Hepatic stellate cell (primary cell): ENCODE results near the gene FAM219B.
A peak's percentile ranks its signal among the peaks of the same experiment; 100 is the strongest.
"Not testable (repeated sequence)": the region's sequence is repeated elsewhere in the genome, so short reads cannot be mapped to it uniquely, and the experiment has no call there.

Source experiments
- DNase-seq: peaks from one replicate; pipeline ENCODE4 v3.0.0; 2011; ENCODE audit warnings: low spot score

The FAM219B gene

GRCh38 chr15:74903676-74904075, 3.0 kb downstream of the FAM219B start:
- DNase-seq: peak; percentile 44

- DNase-seq: no peak
These were observed 4.2 kb downstream of the FAM219B start for GRCh38 chr15:74902295-74903075.

- peak; percentile 80 for DNase-seq
These were observed 5.0 kb downstream of the FAM219B start for GRCh38 chr15:74901612-74902063.

- no peak for DNase-seq
These were observed 9.3 kb downstream of the FAM219B start for GRCh38 chr15:74897300-74897701.

- no peak for DNase-seq
These were observed 10.3 kb downstream of the FAM219B start for GRCh38 chr15:74896316-74896715.

GRCh38 chr15:74895830-74896229, 10.8 kb downstream of the FAM219B start:
- DNase-seq: no peak

- DNase-seq: not testable (repeated sequence)
These were observed 12.3 kb downstream of the FAM219B start for GRCh38 chr15:74894383-74894782.

- no peak for DNase-seq
These were observed 13.0 kb downstream of the FAM219B start for GRCh38 chr15:74893627-74894026.

GRCh38 chr15:74892931-74893330, 13.7 kb downstream of the FAM219B start:
- no peak for DNase-seq

GRCh38 chr15:74892313-74892712, 14.3 kb downstream of the FAM219B start:
- DNase-seq: no peak

GRCh38 chr15:74891469-74891868, 15.2 kb downstream of the FAM219B start:
- no peak for DNase-seq

GRCh38 chr15:74890665-74890960, 16.0 kb downstream of the FAM219B start:
- DNase-seq: no peak

GRCh38 chr15:74889883-74890664, 16.6 kb downstream of the FAM219B start, which contains the start of gene MPI:
TSS of gene MPI (plus strand) at chr15:74890042. CDS start at chr15:74890074, 32 bp downstream.
- peak; percentile 96 for DNase-seq

GRCh38 chr15:74889390-74889882, 17.2 kb downstream of the FAM219B start:
- peak; percentile 75 for DNase-seq

- no peak for DNase-seq
These were observed 17.9 kb downstream of the FAM219B start for GRCh38 chr15:74888716-74889115.

GRCh38 chr15:74887537-74888193, 19.0 kb downstream of the FAM219B start:
- DNase-seq: not testable (repeated sequence)

- no peak for DNase-seq
These were observed 21.2 kb downstream of the FAM219B start for GRCh38 chr15:74885461-74885860.

GRCh38 chr15:74884428-74885223, 22.0 kb downstream of the FAM219B start:
- DNase-seq: no peak

GRCh38 chr15:74882528-74882927, 24.1 kb downstream of the FAM219B start:
- no peak for DNase-seq

- DNase-seq: no peak
These were observed 28.4 kb downstream of the FAM219B start for GRCh38 chr15:74878273-74878672.

GRCh38 chr15:74873756-74874424, 32.8 kb downstream of the FAM219B start:
- peak; percentile 30 for DNase-seq
